T1000 (cell line): Measurements from ENCODE around the gene ZNF117.
"Not testable (repeated sequence)": the region's sequence is repeated elsewhere in the genome, so short reads cannot be mapped to it uniquely, and the experiment has no call there.

Source experiments
- DNase-seq: peaks from one replicate; lab custom pipeline; 2025; ENCODE audit warnings: mixed read lengths; lab: John Stamatoyannopoulos, UW

The ZNF117 gene

GRCh38 chr7:64990936-64991335 lies at the start of gene ZNF117:
Gene ZNF117, minus strand, starts transcription at chr7:64991036.
- DNase-seq: no peak

- not testable (repeated sequence) for DNase-seq
Measured at GRCh38 chr7:65038767-65039166, 47.9 kb upstream of the ZNF117 start.

GRCh38 chr7:65037740-65038688 lies 47.2 kb upstream of the ZNF117 start:
- DNase-seq: peak; percentile 96

GRCh38 chr7:65036526-65036925 lies 45.7 kb upstream of the ZNF117 start:
- not testable (repeated sequence) for DNase-seq

- not testable (repeated sequence) for DNase-seq
Measured at GRCh38 chr7:65035469-65035868, 44.6 kb upstream of the ZNF117 start.

GRCh38 chr7:65034120-65034782 lies 43.4 kb upstream of the ZNF117 start:
- DNase-seq: peak; percentile 9

- DNase-seq: not testable (repeated sequence)
Measured at GRCh38 chr7:65033391-65033790, 42.6 kb upstream of the ZNF117 start.

GRCh38 chr7:65025023-65025422 lies 34.2 kb upstream of the ZNF117 start:
- DNase-seq: not testable (repeated sequence)

- DNase-seq: not testable (repeated sequence)
Measured at GRCh38 chr7:65020978-65021377, 30.1 kb upstream of the ZNF117 start.

- DNase-seq: not testable (repeated sequence)
Measured at GRCh38 chr7:65009881-65010280, 19.0 kb upstream of the ZNF117 start.

- not testable (repeated sequence) for DNase-seq
Measured at GRCh38 chr7:65009394-65009793, 18.6 kb upstream of the ZNF117 start.

GRCh38 chr7:65007036-65007435 lies 16.2 kb upstream of the ZNF117 start:
- not testable (repeated sequence) for DNase-seq

- peak; percentile 88 for DNase-seq
Measured at GRCh38 chr7:65006094-65006992, 15.5 kb upstream of the ZNF117 start, which contains the start of gene ERV3-1. Gene ERV3-1, minus strand, starts transcription at chr7:65006687. Its CDS starts 13,661 bp downstream, at chr7:64993026.

- no peak for DNase-seq
Measured at GRCh38 chr7:65004575-65004974, 13.7 kb upstream of the ZNF117 start.

GRCh38 chr7:65002972-65003585 lies 12.2 kb upstream of the ZNF117 start:
- DNase-seq: no peak

- DNase-seq: no peak
Measured at GRCh38 chr7:65001291-65001814, 10.5 kb upstream of the ZNF117 start.

- DNase-seq: no peak
Measured at GRCh38 chr7:64999165-65000004, 8.5 kb upstream of the ZNF117 start.

GRCh38 chr7:64998865-64999164 lies 8.0 kb upstream of the ZNF117 start:
- no peak for DNase-seq

GRCh38 chr7:64997927-64998391 lies 7.1 kb upstream of the ZNF117 start:
- DNase-seq: no peak
